H54 (cell line): Measurements from ENCODE around the gene PPDPF.
"Not testable (repeated sequence)": the region's sequence is repeated elsewhere in the genome, so short reads cannot be mapped to it uniquely, and the experiment has no call there.

Source experiments
- DNase-seq: peaks from one replicate; pipeline ENCODE4 v3.0.0; 2011; ENCODE audit warnings: low spot score, mixed read lengths; ENCODE audit not compliant: insufficient read length
- FAIRE-seq: peaks from 3 replicates; lab custom pipeline; 2011; peaks lifted over from hg19 to GRCh38; lab: Jason Lieb, UNC
- POLR2A ChIP-seq: IDR thresholded peaks from 2 replicates; pipeline ENCODE4 v1.6.1; 2011; ENCODE audit warnings: low read depth, mild to moderate bottlenecking, low read length

Gene PPDPF

DNA sequence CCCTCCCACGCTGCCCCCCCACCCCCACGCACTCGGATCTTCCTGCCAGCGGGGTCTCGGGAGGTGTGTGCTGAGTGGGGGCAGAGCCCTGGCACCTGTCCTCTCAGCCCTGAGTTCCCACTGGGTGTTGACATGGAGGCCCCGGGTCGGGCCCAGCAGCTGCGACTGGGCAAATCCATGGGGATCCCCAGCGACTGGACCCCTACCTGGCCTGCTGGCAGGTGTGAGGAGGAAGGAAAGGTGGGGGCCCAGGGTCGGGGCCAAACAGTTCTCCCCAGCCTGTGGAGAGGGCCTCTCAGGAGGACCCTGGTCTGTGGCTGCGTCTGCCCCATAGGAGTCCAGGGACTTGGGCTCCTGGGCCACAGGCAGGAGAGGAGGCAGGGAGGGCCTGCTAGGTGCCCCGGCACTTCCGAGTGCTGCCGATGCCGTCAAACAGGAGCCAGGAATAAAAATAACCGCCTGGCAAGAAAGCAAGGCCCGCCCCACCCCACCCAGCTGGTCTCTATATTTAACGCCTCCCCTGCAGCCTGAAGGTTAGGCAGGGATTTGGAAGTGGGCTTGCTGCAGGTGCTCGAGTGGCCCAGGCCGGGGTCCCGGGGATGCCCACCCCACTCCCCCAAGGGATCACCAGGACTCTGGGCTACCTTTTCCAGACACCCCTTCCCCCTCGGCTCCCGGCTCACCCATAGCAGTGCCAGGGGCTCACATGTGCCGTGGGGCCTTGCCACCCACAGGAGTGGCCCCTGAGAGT, 20.2 kb upstream of the PPDPF start:
- no peak for FAIRE-seq
- TF ChIP-seq POLR2A, result no peak
- DNase-seq, result no peak

DNA sequence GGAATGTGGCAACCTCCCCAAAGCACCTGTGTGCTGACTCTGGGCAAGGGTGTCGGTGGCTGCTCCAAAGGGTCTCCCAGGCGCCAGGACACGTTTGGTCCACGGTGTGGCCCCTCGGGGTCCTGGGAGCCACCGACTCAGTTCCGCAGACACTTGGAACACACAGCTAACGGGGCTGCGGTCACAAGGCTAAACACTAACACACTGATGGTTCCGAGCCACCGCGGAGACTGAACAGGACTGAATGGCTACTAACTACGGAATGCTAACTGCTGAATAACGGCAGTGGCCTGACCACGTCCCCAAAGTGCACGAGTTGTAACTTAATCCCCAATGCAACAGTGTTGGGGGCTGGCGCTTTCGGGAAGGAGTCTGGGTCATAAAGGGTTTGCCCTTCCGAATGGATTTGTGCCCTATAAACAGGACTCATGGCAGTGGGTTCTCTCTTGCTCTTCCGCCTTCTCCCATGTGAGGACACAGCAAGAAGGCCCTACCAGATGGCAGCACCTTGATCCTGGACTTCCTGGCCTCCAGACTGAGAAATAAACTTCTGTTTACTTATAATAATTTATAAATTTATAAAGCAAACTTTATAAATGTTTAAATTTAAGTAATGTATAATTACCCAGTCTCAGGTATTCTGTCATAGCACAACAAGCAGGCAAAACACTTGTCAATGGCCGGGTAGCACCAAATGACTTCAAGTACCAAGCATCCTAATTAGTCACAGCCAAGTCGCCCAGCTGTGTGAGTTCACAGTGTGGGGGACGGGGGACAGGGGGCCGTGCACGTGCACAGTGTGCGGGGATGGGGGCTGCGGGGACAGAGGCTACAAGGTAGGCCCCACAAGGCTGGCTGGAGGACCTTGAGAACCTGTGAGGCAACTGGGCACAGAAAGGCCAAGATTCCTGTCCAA, 19.4 kb upstream of the PPDPF start:
- DNase-seq, result no peak
- no peak for TF ChIP-seq POLR2A
- FAIRE-seq, result no peak

DNA sequence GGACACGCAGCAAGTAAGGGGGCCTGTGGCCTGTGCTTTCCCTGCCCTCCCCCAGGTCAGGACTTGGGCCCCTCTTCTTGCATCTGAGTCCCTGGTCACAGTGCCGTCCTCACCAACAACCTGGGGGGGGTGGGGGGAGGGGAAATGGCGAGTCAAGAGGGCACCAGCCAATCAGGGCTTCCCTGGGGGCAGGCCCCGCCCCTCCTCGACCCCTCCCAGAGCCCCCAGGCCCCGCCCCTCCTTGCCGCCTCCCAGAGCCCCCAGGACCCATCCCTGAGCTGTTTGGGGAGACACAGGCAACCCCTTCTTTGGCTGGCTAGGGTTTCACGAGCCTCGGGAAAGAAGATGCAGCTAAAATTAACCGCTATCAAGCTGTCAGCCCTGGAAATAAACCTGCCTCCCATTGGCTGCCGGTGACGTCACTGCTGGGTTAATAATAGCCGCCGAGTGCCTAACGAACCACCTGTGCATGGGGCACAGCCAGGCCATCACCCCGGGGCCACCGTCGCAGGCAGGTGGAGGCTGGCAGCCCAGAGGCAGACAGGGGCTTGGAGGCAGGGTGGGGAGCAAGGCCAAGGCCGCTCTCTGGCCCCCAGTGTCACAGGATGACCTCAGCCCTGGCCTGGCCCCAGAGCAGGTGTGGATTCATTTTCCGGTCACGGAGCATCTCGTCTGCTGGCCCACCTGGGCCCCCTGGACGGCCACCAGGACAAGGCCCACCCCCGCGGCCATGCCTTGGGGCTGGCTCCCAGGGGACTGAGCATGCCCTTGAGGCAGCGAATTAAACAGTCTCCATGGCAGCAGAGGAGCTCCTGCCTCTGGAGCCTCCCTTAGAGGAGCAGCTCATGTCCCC, 18.5 kb upstream of the PPDPF start:
- FAIRE-seq (no peak), DNase-seq (no peak)
- no peak for TF ChIP-seq POLR2A

DNA sequence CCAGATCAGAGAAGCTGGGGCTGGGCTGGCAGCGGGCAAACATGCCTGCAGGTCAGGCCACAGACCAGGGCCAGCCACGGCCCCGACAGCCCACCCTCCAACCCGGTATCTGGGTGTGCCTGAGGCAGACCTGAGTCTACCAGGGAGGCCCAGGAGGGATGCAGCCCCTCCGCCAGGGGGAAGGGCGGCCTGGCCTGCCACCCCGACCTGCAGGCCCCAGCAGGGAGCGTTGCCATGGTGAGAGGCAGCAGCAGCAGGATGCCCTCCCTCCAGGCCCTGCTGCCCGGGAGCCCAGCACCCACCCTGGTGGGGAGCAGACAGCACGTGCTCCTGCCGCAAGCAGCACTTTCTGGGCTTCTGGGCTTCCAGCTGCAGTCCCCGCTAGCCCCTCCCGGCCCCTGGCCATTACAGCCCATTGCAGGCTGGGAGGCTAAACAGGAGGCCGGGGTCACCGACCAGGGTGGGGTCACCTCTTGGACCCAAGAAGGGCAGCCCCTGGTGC, 17.8 kb upstream of the PPDPF start:
- DNase-seq (no peak), FAIRE-seq (no peak)
- no peak for TF ChIP-seq POLR2A

DNA sequence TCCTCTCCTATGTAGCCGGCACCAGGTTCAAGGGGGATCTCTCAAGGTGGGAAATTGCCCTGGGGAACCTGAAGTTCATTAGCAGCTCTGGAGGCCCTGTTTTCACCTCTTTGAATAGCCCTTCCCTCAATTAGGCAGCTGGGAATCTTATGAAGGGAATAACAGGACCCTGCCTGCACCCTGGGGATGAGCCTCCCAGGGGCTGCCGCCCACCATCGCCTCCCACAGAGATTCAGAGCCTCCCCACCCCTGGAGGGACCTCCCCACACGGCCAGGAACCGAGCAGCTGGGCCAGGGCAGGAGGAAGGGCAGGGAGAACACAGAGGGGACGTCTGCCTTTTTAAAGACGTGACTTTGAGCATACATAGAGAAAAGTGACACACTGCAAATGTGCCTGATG, 17.0 kb upstream of the PPDPF start:
- DNase-seq, result no peak
- no peak for FAIRE-seq
- TF ChIP-seq POLR2A, result no peak

DNA sequence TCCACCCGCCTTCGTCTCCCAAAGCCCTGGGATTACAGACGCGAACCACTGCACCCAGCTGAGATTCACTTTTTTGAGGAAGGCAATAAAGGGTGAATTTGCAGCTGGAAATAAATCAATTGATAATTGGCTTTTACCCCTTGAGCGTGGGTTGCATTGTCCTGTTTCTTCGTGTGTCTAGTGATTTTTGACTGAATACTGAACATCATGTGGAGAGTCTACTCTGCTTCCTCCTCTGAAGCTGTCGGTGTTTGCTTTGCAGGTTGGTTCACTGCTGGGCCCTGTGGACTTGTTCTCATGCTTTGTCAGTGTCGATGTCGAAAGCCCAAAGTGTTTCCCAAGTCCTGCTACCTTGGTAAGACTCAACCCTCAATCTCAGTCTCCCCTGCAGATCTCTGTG, 15.9 kb upstream of the PPDPF start:
- no peak for FAIRE-seq
- DNase-seq, result no peak

DNA sequence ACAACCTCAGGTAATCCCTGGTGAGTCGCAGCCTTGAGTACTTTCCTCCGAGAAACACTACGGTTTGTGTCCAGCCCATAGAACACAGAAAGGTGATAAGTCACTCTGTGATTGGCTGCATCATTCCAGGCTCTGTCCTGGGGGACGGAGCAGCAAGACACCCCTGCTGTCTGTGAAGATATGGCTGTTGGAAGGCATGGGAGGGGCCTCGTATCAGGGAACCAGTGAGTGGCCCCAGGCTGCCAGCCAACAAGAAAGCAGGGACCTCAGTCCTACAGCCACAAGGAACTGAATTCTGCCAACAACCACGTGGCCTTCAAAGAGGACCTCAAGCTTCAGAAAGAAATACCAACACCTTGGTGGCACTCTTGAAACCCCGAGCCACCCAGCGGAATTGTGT, 15.3 kb upstream of the PPDPF start:
- FAIRE-seq (no peak), DNase-seq (no peak)
- no peak for TF ChIP-seq POLR2A

More for the DNA sequence above, 15.9 kb upstream of the PPDPF start:
- TF ChIP-seq POLR2A, result no peak

DNA sequence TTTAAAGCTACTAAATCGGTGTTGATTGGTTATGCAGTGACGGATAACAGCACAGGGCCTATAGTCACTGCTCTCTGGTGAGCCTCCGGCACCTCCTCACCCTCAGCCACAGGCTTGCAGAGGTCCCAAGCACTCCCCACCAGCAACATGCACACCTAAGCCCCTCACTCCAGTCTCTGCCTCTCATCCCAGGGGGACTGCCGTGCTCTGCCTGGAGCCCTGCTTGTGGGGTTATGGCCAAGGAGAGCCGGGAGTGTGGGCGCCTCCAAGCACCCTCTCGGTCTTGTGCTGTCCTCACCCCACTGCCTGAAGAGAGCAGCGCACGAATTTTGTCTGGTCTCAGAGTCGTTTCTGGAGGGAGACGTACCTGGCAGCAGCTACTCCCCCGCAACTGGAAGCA, 14.8 kb upstream of the PPDPF start:
- no peak for FAIRE-seq
- no peak for TF ChIP-seq POLR2A

DNA sequence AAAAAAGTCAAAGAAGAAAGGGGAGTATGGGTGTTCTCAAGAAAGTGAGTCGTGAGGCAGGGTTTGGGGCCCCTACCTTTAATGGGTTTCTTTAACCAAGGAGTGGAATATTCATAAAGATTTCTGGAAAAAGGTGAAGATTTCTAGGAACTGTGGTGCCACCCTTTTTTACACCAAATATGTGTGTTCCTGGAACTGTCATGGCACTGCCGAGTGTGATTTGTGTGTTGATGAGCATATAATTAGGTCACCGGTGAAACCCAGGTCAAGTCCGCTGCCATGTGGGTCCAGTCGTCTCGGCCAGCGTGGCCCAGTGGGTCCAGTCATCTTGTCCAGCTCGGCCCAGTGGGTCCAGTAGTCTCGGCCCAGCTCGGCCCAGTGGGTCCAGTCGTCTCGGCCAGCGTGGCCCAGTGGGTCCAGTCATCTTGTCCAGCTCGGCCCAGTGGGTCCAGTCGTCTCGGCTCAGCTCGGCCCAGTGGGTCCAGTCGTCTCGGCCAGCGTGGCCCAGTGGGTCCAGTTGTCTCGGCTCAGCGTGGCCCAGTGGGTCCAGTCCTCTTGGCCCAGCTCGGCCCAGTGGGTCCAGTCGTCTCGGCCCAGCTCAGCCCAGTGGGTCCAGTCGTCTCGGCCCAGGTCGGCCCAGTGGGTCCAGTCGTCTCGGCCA, 13.4 kb upstream of the PPDPF start:
- DNase-seq, result no peak
- TF ChIP-seq POLR2A, result no peak

More for the DNA sequence above, 14.8 kb upstream of the PPDPF start:
- DNase-seq, result no peak

DNA sequence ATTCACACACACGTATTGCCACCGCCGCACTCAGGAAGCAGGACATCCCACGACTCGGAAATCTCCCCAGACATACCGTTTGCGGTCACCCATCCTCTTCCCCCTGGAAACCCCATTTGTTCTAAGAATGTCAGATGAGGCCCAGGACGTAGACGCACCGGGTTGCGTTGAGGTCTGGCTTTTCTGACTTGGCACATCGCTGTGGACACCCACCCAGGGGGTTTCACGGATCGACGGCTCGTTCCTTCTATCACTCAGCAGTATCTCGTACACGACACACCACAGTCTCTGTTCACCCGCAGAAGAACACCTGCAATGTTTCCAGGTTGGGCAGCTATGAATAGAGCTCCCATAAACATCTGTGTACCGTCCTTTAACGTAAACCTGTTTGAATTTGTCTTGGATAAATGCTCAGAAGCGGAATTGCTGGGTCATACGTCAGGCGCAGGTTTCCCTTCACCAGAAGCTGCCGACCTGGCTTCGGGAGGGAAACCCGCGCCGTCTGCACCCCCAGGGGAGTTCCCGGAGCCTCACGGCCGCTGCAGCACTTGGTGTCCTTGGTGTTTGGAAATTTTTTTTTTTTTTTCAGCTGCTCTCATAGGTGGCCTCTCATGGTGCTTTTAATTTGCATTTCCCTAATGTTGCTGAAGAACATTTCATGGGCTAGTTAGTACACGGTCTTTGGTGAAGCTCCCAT, 12.3 kb upstream of the PPDPF start:
- no peak for DNase-seq
- no peak for FAIRE-seq
- no peak for TF ChIP-seq POLR2A

More for the DNA sequence above, 13.4 kb upstream of the PPDPF start:
- FAIRE-seq, result no peak

DNA sequence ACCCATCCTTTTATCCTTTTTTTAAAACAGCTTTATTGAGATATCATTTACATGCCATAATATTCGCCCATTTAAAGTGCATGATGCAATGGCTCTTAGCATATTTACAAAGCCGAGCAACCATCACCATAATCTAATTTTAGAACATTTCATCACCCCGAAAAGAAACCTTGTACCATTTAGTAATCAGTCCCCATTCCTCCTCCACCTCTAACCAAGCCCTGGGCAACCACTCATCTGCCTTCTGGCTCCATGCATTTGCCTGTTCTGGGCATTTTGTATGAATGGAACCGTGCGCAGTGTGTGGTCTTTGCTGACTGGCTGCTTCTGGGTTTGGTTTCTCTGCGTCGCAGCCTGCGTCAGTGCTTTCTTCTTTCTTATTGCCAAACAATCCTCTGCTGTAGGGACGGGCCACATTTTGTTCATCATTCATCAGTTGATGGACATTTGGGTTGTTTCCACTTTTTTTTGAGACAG, 11.4 kb upstream of the PPDPF start:
- FAIRE-seq (no peak), DNase-seq (no peak)
- TF ChIP-seq POLR2A, result no peak

DNA sequence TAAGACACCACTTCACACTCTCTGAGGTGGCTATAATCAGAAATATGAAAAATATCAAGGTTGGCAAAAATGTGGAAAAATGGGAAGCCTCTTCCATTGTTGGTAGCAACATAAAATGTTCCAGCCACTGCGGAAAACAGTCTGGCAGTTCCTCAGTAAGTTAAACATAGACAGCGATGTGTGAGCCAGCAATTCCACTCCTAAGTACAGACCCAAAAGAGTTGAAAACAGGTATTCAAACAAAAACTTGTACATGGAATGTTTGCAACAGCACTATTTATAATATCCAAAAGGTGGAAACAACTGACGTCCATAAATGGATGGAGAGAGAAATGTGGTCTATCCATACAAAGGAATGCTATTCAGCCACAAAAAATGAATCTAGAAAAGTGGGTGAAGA, 7.4 kb upstream of the PPDPF start:
- FAIRE-seq, result no peak

DNA sequence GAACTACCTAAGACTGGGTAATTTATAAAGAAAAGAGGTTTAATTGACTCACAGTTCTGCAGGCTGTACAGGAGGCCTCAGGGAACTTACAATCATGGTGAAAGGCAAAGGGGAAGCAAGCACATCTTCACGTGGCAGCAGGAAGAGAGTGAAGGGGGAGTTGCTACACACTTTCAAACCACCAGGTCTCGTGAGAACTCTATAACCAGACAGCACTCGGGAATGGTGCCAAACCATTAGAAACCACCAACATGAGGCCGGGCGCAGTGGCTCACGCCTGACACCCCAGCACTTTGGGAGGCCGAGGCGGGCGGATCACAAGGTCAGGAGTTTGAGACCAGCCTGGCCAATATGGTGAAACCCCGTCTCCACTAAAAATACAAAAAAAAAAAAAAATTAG, 6.0 kb upstream of the PPDPF start:
- DNase-seq, FAIRE-seq: not testable (repeated sequence)

More for the DNA sequence above, 7.4 kb upstream of the PPDPF start:
- DNase-seq, result no peak
- TF ChIP-seq POLR2A, result no peak
